Upper lobe of left lung (tissue), 6 donors: ENCODE data around the gene RBFOX2. TPM values are rescaled to one million over a fixed set of nuclear protein-coding genes. Genes with fewer than 3 reads are reported as not detected.
"Not testable (repeated sequence)": the region's sequence is repeated elsewhere in the genome, so short reads cannot be mapped to it uniquely, and the experiment has no call there.

Source experiments
- ATAC-seq, 2 donors: fragments of 200-7000 bp; cut with Tn5 transposase; one replicate each; pipeline ENCODE4 v1.9.1; 2022; ENCODE audit warnings: mild to moderate bottlenecking in 2 of 2, moderate library complexity in 2 of 2; ENCODE audit not compliant: low FRiP score in 2 of 2
- DNase-seq, 2 donors: peaks; one replicate each; pipeline ENCODE4 v3.0.0-alpha.2; 2019 to 2020
- H3K27ac ChIP-seq, 4 donors: fragments of 200-600 bp; sonication (generic); one replicate each; pipeline ENCODE4 v1.5.1; 2016 to 2019
- H3K27me3 ChIP-seq, 4 donors: fragments of 200-600 bp; sonication (generic); one replicate each; pipeline ENCODE4 v1.5.1; 2017 to 2019
- H3K36me3 ChIP-seq, 4 donors: fragments of 200-600 bp; sonication (generic); one replicate each; pipeline ENCODE4 v1.5.1; 2016 to 2019
- H3K4me1 ChIP-seq, 4 donors: fragments of 200-600 bp; sonication (generic); one replicate each; pipeline ENCODE4 v1.5.1; 2018 to 2019
- H3K4me3 ChIP-seq, 4 donors: fragments of 200-600 bp; sonication (generic); one replicate each; pipeline ENCODE4 v1.5.1; 2017 to 2019; ENCODE audit warnings: mild to moderate bottlenecking in 2 of 4, moderate library complexity in 1 of 4
- H3K9me3 ChIP-seq, 4 donors: fragments of 200-600 bp; sonication (generic); one replicate each; pipeline ENCODE4 v1.5.1; 2018 to 2019
- EP300 ChIP-seq, 4 donors: sonication (generic); formaldehyde crosslinking; IDR thresholded peaks; one replicate each; pipeline ENCODE4 v1.5.1; 2017; ENCODE audit warnings: antibody characterized with exemption in 4 of 4, control low read depth in 2 of 4
- POLR2A ChIP-seq, 4 donors: fragments of 450-650 bp; IDR thresholded peaks; one replicate each; pipeline ENCODE4 v1.5.1; 2016 to 2017; ENCODE audit warnings: antibody characterized with exemption in 4 of 4, mild to moderate bottlenecking in 2 of 4
- POLR2AphosphoS5 ChIP-seq, 2 donors: sonication (generic); formaldehyde crosslinking; IDR thresholded peaks; one replicate each; pipeline ENCODE4 v1.5.1; 2017; ENCODE audit warnings: antibody characterized with exemption in 2 of 2
- WGBS, 2 donors: methylation state at CpG; one replicate each; pipeline ENCODE4 v1.1.5; 2017 to 2018; 5-methylcytosine and 5-hydroxymethylcytosine counted together
- total RNA-seq, 6 donors: library from RNA; depleted of rRNA in 4 of 6; stranded (reverse); fragments of >200 nt in 4 of 6; gene quantifications; one replicate each; pipeline versions ENCODE4 v1.1.0 to v1.2.1, GENCODE V29; 2016 to 2021
- TF ChIP-seq, protein P1 (sequence below), 6 experiments: fragments of 450-650 bp in 4 of 6; fragments of 200-600 bp in 2 of 6; sonication (generic) in 2 of 6; IDR thresholded peaks; one replicate each; pipeline ENCODE4 v1.5.1; 2016 to 2019; ENCODE audit warnings: antibody characterized with exemption in 6 of 6
- donor health status: DM: no; HTN: no; CAD: no; lungs with moderate emphysema.
- donor health status: DM: no; HTN: yes; CAD: no; lungs with severe emphysema.

RBFOX2 gene
- total RNA-seq, 6 donors from 2014 or later = 47.8 to 86.4 (median 54.5) TPM

- Histone ChIP-seq H3K36me3 (no peaks in the 10 kb centered on the region), H3K9me3 (no peaks in the 10 kb centered on the region), H3K4me1 (peaks cover 17 to 42% (median 37%) of the 10 kb centered on the region in 4 donors), H3K4me3 (no peak overlapping the region), H3K27me3 (no peaks in the 10 kb centered on the region), H3K27ac (peak overlapping the region in 2 of 4 donors; percentile 55 to 75)
- ATAC-seq (peak in 1 of 2 donors; percentile 48), DNase-seq (no peak)
- WGBS, 2 donors = 15 to 41% methylated on average over 1 of the region's 1 CpG
- no peak for TF ChIP-seq EP300 (IDR thresholded peaks at IDR 0.05)
- TF ChIP-seq, protein P1, sequence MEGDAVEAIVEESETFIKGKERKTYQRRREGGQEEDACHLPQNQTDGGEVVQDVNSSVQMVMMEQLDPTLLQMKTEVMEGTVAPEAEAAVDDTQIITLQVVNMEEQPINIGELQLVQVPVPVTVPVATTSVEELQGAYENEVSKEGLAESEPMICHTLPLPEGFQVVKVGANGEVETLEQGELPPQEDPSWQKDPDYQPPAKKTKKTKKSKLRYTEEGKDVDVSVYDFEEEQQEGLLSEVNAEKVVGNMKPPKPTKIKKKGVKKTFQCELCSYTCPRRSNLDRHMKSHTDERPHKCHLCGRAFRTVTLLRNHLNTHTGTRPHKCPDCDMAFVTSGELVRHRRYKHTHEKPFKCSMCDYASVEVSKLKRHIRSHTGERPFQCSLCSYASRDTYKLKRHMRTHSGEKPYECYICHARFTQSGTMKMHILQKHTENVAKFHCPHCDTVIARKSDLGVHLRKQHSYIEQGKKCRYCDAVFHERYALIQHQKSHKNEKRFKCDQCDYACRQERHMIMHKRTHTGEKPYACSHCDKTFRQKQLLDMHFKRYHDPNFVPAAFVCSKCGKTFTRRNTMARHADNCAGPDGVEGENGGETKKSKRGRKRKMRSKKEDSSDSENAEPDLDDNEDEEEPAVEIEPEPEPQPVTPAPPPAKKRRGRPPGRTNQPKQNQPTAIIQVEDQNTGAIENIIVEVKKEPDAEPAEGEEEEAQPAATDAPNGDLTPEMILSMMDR (IDR thresholded peaks at IDR 0.05) = no peak
- no peak for TF ChIP-seq POLR2A (IDR thresholded peaks at IDR 0.05)
- no peak for TF ChIP-seq POLR2AphosphoS5 (IDR thresholded peaks at IDR 0.05)
These were observed 6.5 kb downstream of the RBFOX2 start for GRCh38 chr22:36022162-36022561.

- peak overlapping the region in 2 of 4 donors; percentile 55 to 75 for H3K27ac ChIP-seq
- no peak for ATAC-seq
- H3K36me3 ChIP-seq = no peaks in the 10 kb centered on the region
- TF ChIP-seq POLR2AphosphoS5 (IDR thresholded peaks at IDR 0.05) (no peak), POLR2A (IDR thresholded peaks at IDR 0.05) (no peak), EP300 (IDR thresholded peaks at IDR 0.05) (no peak)
- TF ChIP-seq, protein P1 (IDR thresholded peaks at IDR 0.05) = no peak
- 78 to 95% methylated on average over 2 of the region's 2 CpGs for WGBS, 2 donors
- no peaks in the 10 kb centered on the region for H3K27me3 ChIP-seq
- H3K9me3 ChIP-seq = no peaks in the 10 kb centered on the region
- peaks cover 16 to 46% (median 37%) of the 10 kb centered on the region in 4 donors for H3K4me1 ChIP-seq
- no peak overlapping the region for H3K4me3 ChIP-seq
- no peak for DNase-seq
These were observed 6.9 kb downstream of the RBFOX2 start for GRCh38 chr22:36021606-36022153.

DNA sequence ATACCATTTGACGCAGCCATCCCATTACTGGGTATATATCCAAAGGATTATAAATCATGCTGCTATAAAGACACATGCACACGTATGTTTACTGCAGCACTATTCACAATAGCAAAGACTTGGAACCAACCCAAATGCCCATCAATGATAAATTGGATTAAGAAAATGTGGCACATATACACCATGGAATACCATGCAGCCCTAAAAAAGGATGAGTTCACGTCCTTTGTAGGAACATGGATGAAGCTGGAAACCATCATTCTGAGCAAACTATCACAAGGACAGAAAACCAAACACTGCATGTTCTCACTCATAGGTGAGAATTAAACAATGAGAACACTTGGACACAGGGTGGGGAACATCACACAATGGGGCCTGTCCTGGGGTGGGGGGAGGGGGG is 7.8 kb downstream of the RBFOX2 start:
- 95 to 98% methylated on average over 3 of the region's 3 CpGs for WGBS, 2 donors
- H3K36me3 ChIP-seq, H3K4me3 ChIP-seq, H3K27ac ChIP-seq, H3K9me3 ChIP-seq, ATAC-seq, H3K27me3 ChIP-seq, DNase-seq: not testable (repeated sequence)
- peaks cover 12 to 45% (median 36%) of the 10 kb centered on the region in 4 donors for H3K4me1 ChIP-seq

DNA sequence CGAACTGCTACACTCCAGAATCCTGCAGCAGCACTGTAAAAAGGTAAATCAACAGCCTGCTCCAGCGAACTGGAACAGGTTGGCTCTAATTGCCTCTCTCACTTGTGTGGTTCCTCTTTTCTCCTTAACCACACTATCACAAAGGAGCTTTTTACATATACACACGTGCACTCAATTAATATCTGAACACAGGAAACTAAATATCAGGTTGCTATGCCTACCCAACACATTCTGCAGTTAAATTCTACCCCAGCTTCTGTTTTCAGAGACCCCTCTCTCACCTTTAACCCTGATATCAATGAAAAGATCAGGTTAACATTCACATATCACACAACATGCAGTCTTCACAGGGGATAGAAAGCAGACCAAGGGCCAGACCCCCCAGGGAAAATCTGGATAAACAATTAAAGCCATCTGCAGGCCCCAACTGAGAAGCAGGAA is 11.0 kb downstream of the RBFOX2 start:
- Histone ChIP-seq H3K27me3 (no peaks in the 10 kb centered on the region), H3K27ac (no peak overlapping the region), H3K4me3 (no peak overlapping the region), H3K4me1 (peaks cover 28 to 48% (median 42%) of the 10 kb centered on the region in 4 donors), H3K36me3 (no peaks in the 10 kb centered on the region), H3K9me3 (no peaks in the 10 kb centered on the region)
- 48 to 60% methylated on average over 3 of the region's 3 CpGs for WGBS, 2 donors
- DNase-seq = no peak
- TF ChIP-seq POLR2AphosphoS5 (IDR thresholded peaks at IDR 0.05) (no peak), EP300 (IDR thresholded peaks at IDR 0.05) (no peak), POLR2A (IDR thresholded peaks at IDR 0.05) (no peak)
- TF ChIP-seq, protein P1 (IDR thresholded peaks at IDR 0.05) = no peak
- no peak for ATAC-seq

DNA sequence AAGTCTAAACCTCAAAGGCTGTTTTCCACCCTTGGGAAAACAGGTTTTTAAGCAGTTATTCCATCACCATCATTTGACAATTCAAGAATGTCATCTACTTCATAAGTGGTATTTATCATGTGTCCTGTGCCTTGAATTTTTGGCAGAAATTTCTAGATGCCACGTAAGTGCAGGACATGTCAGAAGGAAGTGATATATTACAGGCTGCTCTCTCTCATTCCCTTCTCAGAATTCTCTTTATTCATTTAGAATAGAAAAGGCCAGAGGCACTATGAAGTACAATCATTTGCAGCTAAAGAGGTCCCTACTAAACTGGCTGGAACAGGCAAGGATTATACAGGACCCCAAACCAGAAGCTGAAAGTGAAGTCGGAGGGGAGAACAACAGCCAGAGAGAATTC is 11.9 kb downstream of the RBFOX2 start:
- H3K4me3 ChIP-seq = no peak overlapping the region
- no peak for TF ChIP-seq POLR2AphosphoS5 (IDR thresholded peaks at IDR 0.05)
- no peak for TF ChIP-seq EP300 (IDR thresholded peaks at IDR 0.05)
- TF ChIP-seq POLR2A (IDR thresholded peaks at IDR 0.05) = no peak
- TF ChIP-seq, protein P1 (IDR thresholded peaks at IDR 0.05) = no peak
- no peaks in the 10 kb centered on the region for H3K9me3 ChIP-seq
- DNase-seq = no peak
- H3K36me3 ChIP-seq = no peaks in the 10 kb centered on the region
- no peaks in the 10 kb centered on the region for H3K27me3 ChIP-seq
- ATAC-seq = no peak
- WGBS, 2 donors = 43 to 51% methylated on average over 2 of the region's 2 CpGs
- H3K4me1 ChIP-seq = peaks cover 28 to 45% (median 38%) of the 10 kb centered on the region in 4 donors
- H3K27ac ChIP-seq = no peak overlapping the region
